Neural cell (in vitro differentiated cells): ENCODE results near the gene SLC2A10. TPM values are rescaled to one million over a fixed set of nuclear protein-coding genes. Genes with fewer than 3 reads are reported as not detected.

Experiments used
- H2AFZ ChIP-seq: fragments of 200-600, 300-800 bp; sonication (generic), shearing (Covaris generic); 2 replicates; pipeline ENCODE4 v1.6.0; 2014; ENCODE audit warnings: low read depth, mild to moderate bottlenecking, antibody characterized with exemption, low read length, moderate library complexity
- H3F3A ChIP-seq: fragments of 200-600 bp; shearing (Covaris generic); 2 replicates; pipeline ENCODE4 v1.6.1; 2016; ENCODE audit warnings: mild to moderate bottlenecking, moderate library complexity, mixed read lengths, antibody characterized with exemption, low read length; ENCODE audit not compliant: insufficient read depth, poor library complexity, severe bottlenecking
- H3K27ac ChIP-seq: fragments of 200-600, 300-800 bp; sonication (generic), shearing (Covaris generic); 2 replicates; pipeline ENCODE4 v1.5.1; 2014; ENCODE audit warnings: mild to moderate bottlenecking, low read length, moderate library complexity
- H3K27me3 ChIP-seq: fragments of 300-800, 200-600 bp; sonication (generic), shearing (Covaris generic); 2 replicates; pipeline ENCODE4 v1.6.0; 2014; ENCODE audit warnings: mild to moderate bottlenecking, low read depth, low read length, moderate library complexity; ENCODE audit not compliant: insufficient read depth
- H3K36me3 ChIP-seq: fragments of 300-800, 200-600 bp; sonication (generic), shearing (Covaris generic); 2 replicates; pipeline ENCODE4 v1.5.1; 2014; ENCODE audit warnings: mild to moderate bottlenecking, antibody characterized with exemption, low read length, moderate library complexity; ENCODE audit not compliant: insufficient read depth
- H3K4me2 ChIP-seq: fragments of 300-800, 200-600 bp; sonication (generic), shearing (Covaris generic); 2 replicates; pipeline ENCODE4 v1.6.0; 2014; ENCODE audit warnings: mild to moderate bottlenecking, low read length
- H3K4me3 ChIP-seq: fragments of 300-800, 200-600 bp; sonication (generic), shearing (Covaris generic); 2 replicates; pipeline ENCODE4 v1.5.1; 2014; ENCODE audit warnings: mild to moderate bottlenecking, low read length, moderate library complexity
- H3K79me2 ChIP-seq: fragments of 200-600 bp; shearing (Covaris generic); replicated peaks from 2 replicates; pipeline ENCODE4 v1.6.0; 2014; ENCODE audit warnings: mild to moderate bottlenecking, low read length, moderate library complexity; ENCODE audit not compliant: insufficient read depth
- H3K9ac ChIP-seq: fragments of 300-800, 200-600 bp; sonication (generic), shearing (Covaris generic); 2 replicates; pipeline ENCODE4 v1.6.1; 2016; ENCODE audit warnings: mild to moderate bottlenecking, low read length, mixed read lengths
- H3K9me2 ChIP-seq: fragments of 200-600 bp; shearing (Covaris generic); 2 replicates; pipeline ENCODE4 v1.6.1; 2016; ENCODE audit warnings: mild to moderate bottlenecking, low read length, mixed read lengths; ENCODE audit not compliant: insufficient read depth
- H3K9me3 ChIP-seq: fragments of 200-600, 300-800 bp; sonication (generic), shearing (Covaris generic); 2 replicates; pipeline ENCODE4 v1.6.1; 2016; ENCODE audit warnings: mild to moderate bottlenecking, mixed run types, low read length, moderate library complexity, mixed read lengths
- H4K20me1 ChIP-seq: fragments of 200-600 bp; shearing (Covaris generic); 2 replicates; pipeline ENCODE4 v1.6.1; 2016; ENCODE audit warnings: mild to moderate bottlenecking, mixed run types; ENCODE audit not compliant: insufficient read depth
- CTCF ChIP-seq: fragments of 450-650 bp; IDR thresholded peaks from 2 replicates; pipeline ENCODE4 v1.5.1; 2014; ENCODE audit warnings: antibody characterized with exemption, mild to moderate bottlenecking, moderate library complexity; ENCODE audit not compliant: poor library complexity, severe bottlenecking
- EP300 ChIP-seq: fragments of 450-650 bp; conservative IDR thresholded peaks from 2 replicates; pipeline ENCODE4 v1.6.1; 2014; ENCODE audit warnings: antibody characterized with exemption, mild to moderate bottlenecking, moderate library complexity; ENCODE audit not compliant: poor library complexity, severe bottlenecking
- EZH2 ChIP-seq: fragments of 200-600, 300-800 bp; shearing (Covaris generic), sonication (generic); IDR thresholded peaks from 2 replicates; pipeline ENCODE4 v1.6.1; 2014; ENCODE audit warnings: antibody characterized with exemption, low read length, borderline replicate concordance, mild to moderate bottlenecking; ENCODE audit not compliant: insufficient read depth, poor library complexity, severe bottlenecking
- MXI1 ChIP-seq: fragments of 450-650 bp; conservative IDR thresholded peaks from 2 replicates; pipeline ENCODE4 v1.6.1; 2014; ENCODE audit warnings: antibody characterized with exemption, mild to moderate bottlenecking; ENCODE audit not compliant: poor library complexity, severe bottlenecking
- POLR2AphosphoS5 ChIP-seq: IDR thresholded peaks from 2 replicates; pipeline ENCODE4 v1.6.1; 2012
- RAD21 ChIP-seq: fragments of 450-650 bp; conservative IDR thresholded peaks from 2 replicates; pipeline ENCODE4 v1.6.1; 2014; ENCODE audit warnings: antibody characterized with exemption, mild to moderate bottlenecking, moderate library complexity
- REST ChIP-seq: IDR thresholded peaks from 2 replicates; pipeline ENCODE4 v1.6.1; 2012; ENCODE audit warnings: borderline replicate concordance
- SMC3 ChIP-seq: fragments of 450-650 bp; conservative IDR thresholded peaks from 2 replicates; pipeline ENCODE4 v1.6.1; 2014; ENCODE audit warnings: antibody characterized with exemption, mild to moderate bottlenecking, moderate library complexity; ENCODE audit not compliant: poor library complexity
- TAF1 ChIP-seq: IDR thresholded peaks from 2 replicates; pipeline ENCODE4 v1.6.1; 2012; ENCODE audit warnings: low read depth
- polyA plus RNA-seq: library from polyadenylated mRNA; depleted of rRNA; stranded (reverse); fragments of >200 nt; gene quantifications from 2 replicates; pipeline ENCODE4 v1.2.3, GENCODE V29; 2014

The SLC2A10 gene
- polyA plus RNA-seq, 1 donor from 2014 or later: not detected

- Histone ChIP-seq H4K20me1 (no peaks in the 10 kb centered on the region), H3K9me2 (no peaks in the 10 kb centered on the region), H3K4me2 (no peak overlapping the region), H3K27me3 (no peaks in the 10 kb centered on the region), H3F3A (no peaks in the 10 kb centered on the region), H3K36me3 (no peaks in the 10 kb centered on the region), H3K79me2 (no peaks in the 10 kb centered on the region), H3K27ac (no peak overlapping the region), H3K4me3 (no peak overlapping the region), H2AFZ (no peak overlapping the region), H3K9ac (no peak overlapping the region), H3K9me3 (no peaks in the 10 kb centered on the region)
- TF ChIP-seq EZH2: no peak
- no peak for TF ChIP-seq POLR2AphosphoS5
- TF ChIP-seq SMC3: no peak
- TF ChIP-seq RAD21: no peak
- no peak for TF ChIP-seq TAF1
- no peak for TF ChIP-seq MXI1
- TF ChIP-seq REST: no peak
- TF ChIP-seq CTCF: no peak
- TF ChIP-seq EP300: no peak
Observed at GRCh38 chr20:46702447-46703203, 6.8 kb upstream of the SLC2A10 start.

- H3K4me3 ChIP-seq: no peak overlapping the region
- H3K9me2 ChIP-seq: no peaks in the 10 kb centered on the region
- no peak overlapping the region for H3K4me2 ChIP-seq
- no peaks in the 10 kb centered on the region for H3F3A ChIP-seq
- H3K9ac ChIP-seq: no peak overlapping the region
- no peak overlapping the region for H2AFZ ChIP-seq
- no peak overlapping the region for H3K27ac ChIP-seq
- no peaks in the 10 kb centered on the region for H3K9me3 ChIP-seq
- TF ChIP-seq MXI1: no peak
- TF ChIP-seq CTCF: no peak
- no peaks in the 10 kb centered on the region for H3K36me3 ChIP-seq
- no peaks in the 10 kb centered on the region for H4K20me1 ChIP-seq
- H3K79me2 ChIP-seq: no peaks in the 10 kb centered on the region
- H3K27me3 ChIP-seq: no peaks in the 10 kb centered on the region
Observed at GRCh38 chr20:46703435-46703834, 6.0 kb upstream of the SLC2A10 start.
